ENCODE measurements around the gene PATE1.
"Not testable (repeated sequence)": the region's sequence is repeated elsewhere in the genome, so short reads cannot be mapped to it uniquely, and the experiment has no call there.

Gene PATE1, protein sequence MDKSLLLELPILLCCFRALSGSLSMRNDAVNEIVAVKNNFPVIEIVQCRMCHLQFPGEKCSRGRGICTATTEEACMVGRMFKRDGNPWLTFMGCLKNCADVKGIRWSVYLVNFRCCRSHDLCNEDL

DNA sequence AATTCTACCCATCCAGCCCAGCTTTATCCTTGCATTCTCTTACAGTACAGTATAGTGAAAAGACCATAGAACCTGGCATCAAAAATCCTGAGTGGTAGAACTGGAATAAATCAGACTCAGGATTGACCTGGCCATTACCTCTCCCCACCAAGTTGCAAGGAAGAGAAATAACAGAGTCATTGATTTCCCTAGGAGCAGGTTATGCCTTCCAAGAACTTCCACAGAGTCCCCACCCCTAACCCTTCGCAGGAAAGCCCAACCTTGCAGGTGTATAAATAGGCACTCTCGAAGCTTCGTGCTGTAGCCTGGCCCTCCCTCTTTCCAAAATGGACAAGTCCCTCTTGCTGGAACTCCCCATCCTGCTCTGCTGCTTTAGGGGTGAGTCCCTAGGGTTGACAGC lies at the start of gene PATE1:
PATE1 (plus strand) TSS at position 301 of the 400 bp plus-strand sequence; CDS start at position 327, 26 bp downstream.
- DNase-seq: no peak

DNA sequence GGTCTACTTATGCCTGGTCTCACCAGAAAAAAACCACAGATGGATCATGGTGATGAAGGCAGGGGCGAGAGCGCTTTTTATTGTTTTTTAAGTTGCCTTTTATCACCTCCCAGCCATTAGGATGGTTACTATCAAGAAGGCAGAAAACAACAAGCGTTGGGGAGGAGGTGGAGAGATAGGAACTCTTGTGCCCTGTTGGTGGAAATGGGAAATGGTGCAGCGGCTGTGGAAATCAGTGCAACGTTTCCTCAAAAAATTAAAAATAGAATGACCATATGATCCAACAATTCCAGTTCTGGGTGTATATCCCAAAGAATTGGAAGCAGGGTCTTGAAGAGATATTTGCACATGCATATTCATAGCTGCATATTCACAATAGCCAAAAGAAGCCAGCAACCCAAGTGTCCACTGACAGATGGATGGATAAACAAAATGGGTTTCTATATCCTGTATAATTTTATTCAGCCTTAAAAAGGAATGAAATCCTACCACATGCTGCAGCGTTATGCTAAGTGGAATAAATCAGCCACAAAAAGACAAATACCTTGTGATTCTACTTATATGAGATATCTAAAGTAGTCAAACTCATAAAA lies 45.0 kb upstream of the PATE1 start:
- DNase-seq: no peak

DNA sequence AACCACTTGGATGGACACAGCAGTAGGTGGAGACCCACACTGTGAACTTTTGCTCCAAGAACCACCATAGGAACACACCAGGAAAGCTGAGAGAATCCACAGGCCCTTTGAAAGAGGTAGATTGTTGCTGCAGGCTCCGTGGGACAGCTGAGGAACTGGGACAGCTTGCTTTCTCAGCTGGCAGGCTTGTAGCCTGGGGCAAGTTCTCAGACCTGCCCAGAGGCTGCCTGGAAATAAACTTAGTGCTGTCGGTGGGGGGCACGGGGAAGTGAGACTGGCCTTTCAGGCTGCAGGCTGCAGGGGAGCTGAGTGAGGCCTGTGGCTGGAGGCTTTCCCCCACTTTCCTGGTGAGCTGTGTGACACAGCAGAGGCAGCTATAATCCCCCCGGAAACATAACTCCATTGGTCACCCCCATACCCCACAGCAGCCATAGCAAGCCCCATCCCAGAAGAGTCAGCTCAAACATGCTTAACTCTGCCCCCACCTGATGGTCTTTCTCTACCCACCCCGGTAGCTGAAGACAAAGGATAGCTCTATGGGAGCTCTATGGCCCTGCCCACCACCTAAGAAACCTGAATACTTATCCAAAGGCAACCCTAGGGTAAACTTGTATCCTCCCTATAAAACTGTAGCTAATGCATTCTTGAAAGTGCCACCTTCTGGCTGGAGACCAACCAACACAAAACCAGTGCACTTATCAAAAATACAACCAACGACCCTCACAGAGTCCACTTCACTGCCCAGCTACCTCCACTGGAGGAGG lies 44.0 kb upstream of the PATE1 start:
- DNase-seq: no peak

DNA sequence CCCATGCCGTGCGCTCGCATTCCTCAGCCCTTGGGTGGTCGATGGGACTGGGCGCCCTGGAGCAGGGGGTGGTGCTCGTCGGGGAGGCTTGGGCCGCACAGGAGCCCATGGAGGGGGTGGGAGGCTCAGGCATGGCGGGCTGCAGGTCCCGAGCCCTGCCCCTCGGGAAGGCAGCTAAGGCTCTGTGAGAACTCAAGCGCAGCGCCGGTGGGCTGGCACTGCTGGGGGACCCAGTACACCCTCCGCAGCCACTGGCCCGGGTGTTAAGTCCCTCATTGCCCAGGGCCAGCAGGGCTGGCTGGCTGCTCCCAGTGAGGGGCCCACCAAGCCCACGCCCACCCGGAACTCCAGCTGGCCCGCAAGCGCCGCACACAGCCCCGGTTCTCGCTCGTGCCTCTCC lies 41.4 kb upstream of the PATE1 start:
- DNase-seq: not testable (repeated sequence)

DNA sequence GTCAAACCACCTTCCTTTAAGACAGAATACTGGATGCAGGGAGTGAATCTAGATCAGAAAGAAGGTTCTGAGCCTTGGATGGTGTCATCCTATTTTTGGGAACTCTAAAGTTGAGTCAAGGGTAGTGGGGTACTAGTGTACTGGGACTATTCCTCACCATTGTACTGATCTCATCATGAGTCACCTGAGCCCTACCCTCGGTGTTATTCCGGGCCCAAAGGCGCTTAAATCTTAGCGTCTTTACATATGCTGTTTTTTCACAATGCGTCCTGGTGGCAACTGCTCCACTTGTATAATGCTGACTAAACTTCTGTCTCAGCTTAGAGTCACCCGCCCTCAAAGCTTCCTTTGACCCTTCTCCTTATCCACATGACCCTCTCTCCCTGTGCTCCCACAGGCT lies 25.3 kb upstream of the PATE1 start:
- no peak for DNase-seq

DNA sequence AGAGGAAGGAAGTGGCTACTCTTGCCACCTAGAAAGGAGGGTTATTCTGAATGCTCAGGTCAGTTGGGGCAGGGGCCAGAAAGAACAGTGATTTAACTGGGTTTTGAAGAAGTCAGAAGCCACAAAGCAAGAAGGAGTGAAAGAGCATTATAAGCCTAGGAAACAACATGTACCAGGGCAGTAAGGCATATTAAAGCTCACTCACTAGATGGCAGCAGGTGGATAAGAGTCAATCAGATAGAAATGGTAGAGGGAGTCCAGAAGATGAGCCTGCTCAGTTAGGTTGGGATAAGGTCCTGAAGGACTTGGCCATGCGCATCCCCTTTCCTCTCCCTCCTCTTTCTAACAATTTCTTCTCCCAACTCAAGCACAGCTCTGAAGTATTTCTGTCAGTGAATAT lies 22.0 kb upstream of the PATE1 start:
- no peak for DNase-seq

DNA sequence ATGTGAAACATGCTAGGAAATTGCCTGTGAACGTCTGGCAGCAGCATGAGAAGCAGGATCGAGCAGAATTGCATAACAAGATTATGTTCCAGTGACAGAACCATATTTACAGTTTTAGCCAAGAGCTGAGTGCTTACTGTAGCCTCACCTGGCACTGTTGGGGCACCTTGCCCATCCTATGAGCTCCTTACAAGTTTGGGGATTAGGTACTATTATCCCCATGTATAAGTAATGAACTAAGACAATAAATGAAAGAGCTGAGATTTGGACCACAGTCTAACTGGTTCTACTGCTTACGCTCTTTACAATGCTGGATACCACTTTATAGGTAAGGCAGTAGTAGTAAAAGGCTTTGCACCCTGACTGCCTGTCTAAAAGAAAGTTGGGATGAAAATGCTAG lies 17.1 kb upstream of the PATE1 start:
- no peak for DNase-seq

DNA sequence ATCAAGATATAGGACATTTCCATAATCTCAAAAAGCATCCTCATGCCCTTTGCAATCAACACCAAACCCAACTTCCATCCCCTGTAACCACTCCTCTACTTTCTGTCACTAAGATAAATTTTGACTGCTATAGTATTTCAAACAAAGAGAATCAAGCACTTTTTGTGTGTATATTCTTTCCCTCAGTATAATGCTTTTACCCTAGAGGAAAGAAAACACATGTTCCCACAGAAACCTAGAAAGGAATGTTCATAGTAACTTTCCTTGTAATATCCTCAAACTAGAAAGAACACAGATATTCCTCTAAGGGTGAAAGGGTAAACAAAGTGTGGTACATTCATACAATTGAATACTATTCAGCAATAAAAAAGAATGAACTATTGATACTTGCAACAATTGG lies 5.5 kb upstream of the PATE1 start:
- DNase-seq: no peak

DNA sequence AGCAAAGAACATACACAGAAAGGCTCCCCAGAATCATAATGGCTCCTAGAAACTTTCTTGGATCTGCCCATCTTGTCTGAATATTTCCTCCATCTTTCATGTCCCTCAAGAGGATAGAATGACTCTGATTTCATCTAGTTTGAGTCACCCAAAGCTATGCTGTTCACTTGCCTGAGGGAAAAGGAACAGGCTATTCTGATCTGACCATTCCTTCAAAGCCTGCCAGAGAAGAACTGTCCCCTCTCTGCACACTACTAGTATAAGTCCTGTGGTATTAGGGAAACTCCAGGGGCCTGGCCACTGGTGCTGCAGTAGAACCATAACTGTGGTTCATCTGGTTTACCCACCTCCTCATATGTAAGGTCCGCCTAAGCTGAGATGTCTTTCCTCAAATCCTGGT lies 2.4 kb upstream of the PATE1 start:
- DNase-seq: no peak

DNA sequence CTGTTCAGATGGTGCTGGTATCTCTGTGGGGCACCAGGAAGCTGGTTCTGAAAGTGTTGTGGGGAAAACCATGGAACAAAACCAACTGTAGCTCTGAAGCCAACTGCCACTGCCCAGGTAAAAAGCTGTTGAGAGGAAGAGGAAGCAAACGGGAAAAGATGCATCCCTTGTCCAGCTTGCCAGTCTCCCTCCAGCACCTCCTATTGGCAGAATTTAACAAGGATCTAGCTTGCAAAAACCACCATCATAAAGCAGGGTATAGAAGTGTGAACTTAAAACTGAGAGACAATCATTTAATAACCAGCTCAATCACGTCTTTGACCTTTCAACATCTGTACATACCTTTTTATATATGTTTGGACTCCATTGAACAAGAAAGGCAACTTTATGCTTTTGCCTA lies 4.5 kb downstream of the PATE1 start:
- DNase-seq: no peak

DNA sequence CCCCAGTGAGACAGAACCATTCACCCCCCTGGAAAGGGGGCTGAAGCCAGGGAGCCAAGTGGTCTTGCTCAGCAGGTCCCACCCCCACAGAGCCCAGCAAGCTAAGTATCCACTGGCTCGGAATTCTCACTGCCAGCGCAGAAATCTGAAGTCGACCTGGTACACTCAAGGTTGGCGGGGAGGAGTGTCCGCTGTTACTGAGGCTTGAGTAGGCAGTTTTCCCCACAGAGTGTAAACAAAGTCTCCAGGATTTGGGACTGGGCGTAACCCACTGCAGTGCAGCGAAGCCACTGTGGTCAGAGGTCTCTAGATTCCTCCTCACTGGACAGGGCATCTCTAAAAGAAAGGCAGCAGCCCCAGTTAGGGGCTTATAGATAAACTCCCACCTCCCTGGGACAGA lies 10.0 kb downstream of the PATE1 start:
- no peak for DNase-seq

DNA sequence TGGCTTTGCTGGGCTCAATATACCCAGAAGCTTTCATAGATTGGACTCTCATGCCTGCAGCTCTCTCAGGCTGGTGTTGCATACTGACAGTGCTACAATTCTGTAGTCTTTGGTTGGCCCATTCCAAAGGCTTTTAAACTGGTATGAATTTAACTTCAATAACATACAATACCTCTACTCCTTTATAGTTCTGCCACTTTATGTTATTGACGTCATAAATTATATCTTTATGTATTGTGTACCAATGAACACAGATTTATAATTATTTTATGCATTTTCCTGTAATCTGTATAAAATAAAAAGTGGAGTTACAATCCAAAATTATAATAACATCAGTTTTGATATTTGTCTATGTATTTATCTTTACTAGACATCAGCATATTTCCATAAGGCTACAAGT lies 16.4 kb downstream of the PATE1 start:
- DNase-seq: no peak

DNA sequence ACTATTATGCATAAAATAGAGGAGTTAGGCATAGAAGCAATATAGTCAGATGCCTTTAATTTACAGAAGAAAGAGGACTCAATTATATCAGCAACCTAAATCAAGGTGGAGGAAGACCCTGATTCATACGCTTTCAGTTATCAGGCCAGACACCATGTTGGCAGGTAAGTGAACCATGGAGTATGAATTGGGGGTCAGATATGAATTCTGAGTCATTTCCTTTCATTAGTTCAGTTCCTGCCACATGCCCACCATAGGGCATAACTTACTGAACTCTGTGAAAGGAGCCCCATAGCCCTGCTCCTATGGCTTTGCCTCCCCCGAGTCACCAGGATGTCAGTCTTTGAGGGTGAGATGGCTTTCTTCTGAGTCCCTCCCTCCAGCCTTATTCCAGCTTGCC lies 17.4 kb downstream of the PATE1 start:
- no peak for DNase-seq

DNA sequence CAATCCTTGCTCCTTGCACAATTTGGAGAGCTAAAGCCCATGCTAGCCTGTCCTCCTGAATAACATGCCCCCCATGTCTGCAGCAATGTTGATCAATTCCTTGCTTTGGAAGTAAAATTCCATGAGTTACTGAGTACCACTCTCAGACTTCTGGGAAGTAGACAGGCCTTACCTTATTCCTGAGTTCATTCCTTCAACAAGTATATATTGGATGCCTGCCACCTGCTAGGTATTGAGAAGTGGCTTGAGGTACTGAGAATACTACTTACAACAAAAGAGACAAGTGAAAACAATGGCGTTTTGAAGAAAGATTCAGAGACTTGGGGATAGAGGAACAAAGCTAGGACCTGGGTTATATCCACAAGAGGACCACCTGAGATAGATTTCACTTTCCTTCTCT lies 20.2 kb downstream of the PATE1 start:
- DNase-seq: no peak

DNA sequence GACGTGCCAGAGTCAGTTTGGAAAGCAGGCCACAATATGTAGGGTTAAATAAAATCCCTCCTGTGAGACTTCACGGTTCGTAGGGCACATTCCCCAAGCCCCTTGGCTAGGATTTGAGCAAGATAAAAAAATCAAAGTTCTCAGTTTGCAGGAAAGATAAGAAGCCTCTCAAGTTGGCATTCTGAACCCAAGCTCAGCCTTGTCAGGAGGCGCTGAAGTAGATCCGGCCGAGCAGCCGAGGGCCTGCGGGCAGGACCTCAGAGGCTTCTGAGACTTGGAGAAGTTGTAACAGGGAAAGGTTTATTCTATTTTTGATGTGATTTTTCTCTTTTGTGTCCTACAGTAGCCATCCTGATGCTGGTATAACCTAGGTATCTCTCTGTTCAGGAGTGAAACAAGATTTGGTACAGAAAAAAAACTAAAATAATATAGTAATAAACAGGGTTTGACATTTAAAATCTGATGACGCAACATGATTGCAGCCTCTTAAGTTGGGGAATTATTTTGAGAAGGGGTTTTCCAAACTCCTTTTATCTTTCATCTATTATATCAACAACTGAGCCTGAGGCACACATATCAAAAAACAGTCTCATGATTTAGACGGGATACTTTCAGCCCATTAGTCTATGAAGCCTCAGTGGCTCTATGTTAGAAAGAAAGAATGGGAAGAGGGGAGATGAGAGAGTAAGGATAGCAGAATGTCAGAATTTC lies 22.4 kb downstream of the PATE1 start:
- DNase-seq: no peak

DNA sequence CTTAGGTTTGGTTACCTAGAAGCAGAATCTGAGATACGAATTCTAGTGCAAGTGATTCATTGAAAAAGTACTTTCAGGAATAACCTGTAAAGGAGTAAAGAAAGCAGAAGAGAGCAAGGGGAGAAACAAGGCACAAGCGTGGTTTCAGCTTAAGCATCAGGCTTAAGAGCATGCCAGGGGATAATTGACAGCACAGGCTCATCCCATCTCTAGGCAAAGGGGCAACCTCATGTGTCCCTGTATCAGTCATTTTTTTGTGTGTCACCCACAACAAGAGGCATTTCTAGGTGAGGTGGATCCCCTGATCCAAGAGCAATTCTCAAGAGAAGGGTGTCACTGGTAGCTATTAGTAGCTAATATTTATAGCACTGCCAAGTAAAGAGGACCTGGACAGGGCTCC lies 24.5 kb downstream of the PATE1 start:
- no peak for DNase-seq

DNA sequence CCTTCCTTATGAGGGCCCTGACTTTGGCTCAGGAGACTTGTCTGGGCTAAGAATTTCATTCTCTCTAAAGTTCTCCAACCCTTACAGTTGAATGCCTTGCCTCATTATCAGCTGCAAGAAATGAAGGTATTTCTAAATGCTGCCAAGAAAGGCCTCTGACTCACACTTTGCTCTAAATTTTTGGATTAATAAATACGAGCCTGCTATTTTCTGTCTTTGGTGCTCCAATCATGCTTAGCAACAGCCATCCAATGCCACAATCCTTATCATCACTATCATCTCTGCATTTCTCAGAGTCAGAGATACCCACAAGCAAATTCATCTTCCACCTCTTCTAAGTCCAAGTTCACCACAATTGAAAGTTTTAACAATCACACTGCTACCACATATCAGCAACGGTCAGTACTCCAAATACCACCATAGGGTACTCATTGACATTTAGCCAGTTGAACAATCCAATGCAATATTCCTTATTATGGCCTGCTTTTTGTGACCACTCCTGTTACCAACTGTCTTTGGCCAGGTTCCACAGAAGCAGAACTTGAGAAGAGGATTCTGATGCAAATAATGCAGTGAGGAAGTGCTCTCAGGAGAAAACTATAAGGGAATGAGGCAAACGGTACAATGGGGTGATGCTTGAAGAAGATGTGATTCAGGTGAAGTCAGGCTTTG lies 26.9 kb downstream of the PATE1 start:
- no peak for DNase-seq

DNA sequence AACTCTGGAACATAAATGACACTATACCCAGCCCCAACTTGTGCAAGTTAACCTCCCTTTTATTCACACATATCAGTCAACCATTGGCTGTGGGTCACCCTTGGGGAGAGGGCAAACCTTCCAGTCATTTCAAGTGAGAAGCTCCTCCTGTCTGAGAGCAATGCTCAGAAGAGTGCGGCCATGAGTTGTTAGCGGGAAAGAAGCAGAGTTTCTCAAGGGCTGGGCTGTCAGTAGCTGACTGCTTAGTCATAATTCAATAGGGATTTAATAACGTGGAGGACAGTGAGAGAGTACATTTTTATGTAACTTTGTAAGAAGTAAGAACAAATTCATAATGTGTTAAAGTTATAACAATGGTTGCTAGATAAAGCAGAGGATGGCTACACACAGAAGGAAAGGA lies 27.4 kb downstream of the PATE1 start:
- no peak for DNase-seq

DNA sequence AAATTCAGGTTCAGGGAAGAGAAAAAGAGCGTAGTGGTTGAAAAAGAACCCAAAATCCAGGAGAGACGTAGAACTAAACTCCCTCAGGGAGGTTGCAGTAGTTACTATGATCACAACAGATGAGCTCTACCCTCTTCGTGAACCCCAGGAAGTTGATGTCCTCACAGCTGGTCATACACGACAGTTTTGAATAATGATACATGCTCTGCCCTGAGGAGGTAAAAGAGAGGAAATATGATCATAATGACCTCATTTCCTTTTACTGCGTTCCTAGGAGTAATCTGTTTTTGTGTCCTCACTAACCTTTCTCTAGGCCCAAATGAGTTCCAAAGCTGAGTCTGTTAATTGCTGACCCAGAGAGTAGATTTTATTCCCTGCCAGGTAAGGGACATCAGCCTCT lies 31.2 kb downstream of the PATE1 start:
- DNase-seq: no peak

DNA sequence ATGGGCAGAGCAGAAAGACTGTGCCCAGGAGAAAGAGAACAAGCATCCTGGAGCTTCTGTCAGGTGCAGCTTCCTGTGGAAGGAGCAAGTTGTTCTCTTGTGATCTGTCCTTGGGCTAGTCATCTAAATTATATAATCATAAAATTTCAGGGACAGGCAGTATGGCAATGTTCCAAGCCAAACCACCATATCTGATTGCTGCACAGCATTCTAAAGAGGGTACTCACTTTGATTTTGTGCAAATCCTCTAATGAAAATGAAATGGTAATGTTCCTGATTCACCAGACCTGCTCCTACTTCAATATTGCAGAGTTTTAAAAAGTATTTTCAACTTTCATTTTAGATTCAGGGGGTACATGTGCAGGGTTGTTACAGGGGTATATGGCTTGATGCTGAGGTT lies 32.6 kb downstream of the PATE1 start, which contains the start of gene PATE2:
PATE2 (minus strand) TSS at position 101 of the 400 bp plus-strand sequence; CDS start at position 46, 55 bp downstream.
- DNase-seq: no peak

DNA sequence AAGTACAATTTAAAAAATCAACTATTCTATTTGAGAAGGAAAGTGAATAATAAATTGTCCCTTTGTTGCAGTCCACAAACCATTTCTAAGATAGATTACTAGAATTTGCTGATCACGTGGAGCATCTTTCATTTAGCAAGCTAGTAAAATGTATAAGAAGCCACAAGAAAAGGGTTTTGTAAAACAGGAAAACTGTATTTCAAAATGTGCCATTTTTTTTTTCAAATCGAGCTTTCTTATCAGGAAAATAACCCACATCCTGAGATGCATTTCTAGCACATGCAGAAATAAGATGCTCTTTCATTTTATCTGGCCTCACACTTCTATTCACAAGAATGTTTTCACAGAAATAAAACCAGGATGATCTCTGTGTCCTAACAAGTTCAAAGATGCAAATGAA lies 38.6 kb downstream of the PATE1 start:
- DNase-seq: no peak

DNA sequence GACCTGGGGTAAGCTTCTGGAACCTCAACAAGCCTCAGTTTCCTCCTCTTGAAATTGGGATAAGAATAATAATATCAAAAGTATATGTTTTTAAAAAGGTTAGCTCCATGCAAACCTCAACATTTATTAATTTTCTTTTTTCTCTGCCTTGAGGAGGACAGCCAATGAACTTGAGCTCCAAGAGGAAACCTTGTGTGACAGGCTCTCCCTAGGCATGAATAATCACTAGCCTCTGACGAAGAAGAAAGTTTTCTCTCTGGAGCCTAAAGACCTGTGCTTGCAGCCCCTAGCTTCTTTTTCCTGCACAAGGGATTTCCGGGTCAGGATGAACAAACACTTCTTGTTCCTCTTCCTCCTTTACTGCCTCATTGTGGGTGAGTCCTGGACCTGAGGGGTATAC lies 41.7 kb downstream of the PATE1 start, which contains the start of gene PATE3:
PATE3 (plus strand) TSS at position 301 of the 400 bp plus-strand sequence; CDS start at position 326, 25 bp downstream.
- no peak for DNase-seq

DNA sequence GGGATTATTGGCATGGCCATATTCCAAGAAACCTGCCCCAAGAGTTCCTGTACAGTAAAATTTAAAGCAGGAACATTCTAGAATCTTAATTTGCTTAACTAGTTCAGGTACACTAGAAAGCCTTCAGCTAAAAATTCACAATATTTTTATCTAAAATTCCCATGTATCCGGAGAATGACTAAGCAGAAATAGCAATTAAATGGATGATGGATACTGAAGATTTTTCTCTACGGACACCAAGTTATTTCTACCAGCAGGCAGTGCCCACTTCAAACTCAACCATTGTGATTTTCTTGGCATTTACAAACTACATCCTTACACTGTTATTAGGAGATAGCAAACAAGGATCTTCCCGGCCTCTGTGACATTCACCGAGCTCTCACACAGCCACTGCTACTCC lies 44.7 kb downstream of the PATE1 start:
- no peak for DNase-seq

Measured in NK-92 treated with Interleukin-12 subunit alpha and Interleukin-12 subunit beta, amount 100 ng/mL, for 24 hours (cell line).